GM23338 (cell line): ENCODE measurements around the gene DDX25.
A peak's percentile ranks its signal among the peaks of the same experiment; 100 is the strongest.

Source experiments
- CREB1 ChIP-seq: fragments of 250-450 bp; sonication (Bioruptor Pico); IDR thresholded peaks from 2 replicates; pipeline ENCODE4 v1.5.0; 2020; ENCODE audit warnings: low read depth, mild to moderate bottlenecking, moderate library complexity
- CTCF ChIP-seq, 2 experiments: fragments of 200-600 bp in 1 of 2; sonication (generic) in 1 of 2; conservative IDR thresholded peaks; 2 replicates each; pipeline versions ENCODE4 v1.5.1 to v1.6.1; 2016 to 2017; ENCODE audit warnings: antibody characterized with exemption in 2 of 2, low read depth in 2 of 2, mild to moderate bottlenecking in 2 of 2, moderate library complexity in 1 of 2
- EZH2 ChIP-seq: fragments of 200-600 bp; sonication (generic); IDR thresholded peaks from one replicate; pipeline ENCODE4 v1.8.0; 2017; ENCODE audit warnings: antibody characterized with exemption, mild to moderate bottlenecking, low read depth; ENCODE audit not compliant: unreplicated experiment
- EZH2phosphoT487 ChIP-seq: fragments of 200-600 bp; sonication (generic); IDR thresholded peaks from one replicate; pipeline ENCODE4 v1.8.1; 2018; ENCODE audit warnings: antibody characterized with exemption; ENCODE audit not compliant: unreplicated experiment
- JUNB ChIP-seq: IDR thresholded peaks from one replicate; pipeline ENCODE4 v1.6.1; 2016; ENCODE audit warnings: antibody characterized with exemption; ENCODE audit not compliant: unreplicated experiment
- NANOG ChIP-seq: IDR thresholded peaks from 2 replicates; pipeline ENCODE4 v1.6.1; 2016; ENCODE audit warnings: antibody characterized with exemption, borderline replicate concordance
- POLR2AphosphoS5 ChIP-seq: IDR thresholded peaks from 2 replicates; pipeline ENCODE4 v1.6.1; 2016; ENCODE audit warnings: antibody characterized with exemption, low read depth
- REST ChIP-seq: IDR thresholded peaks from one replicate; pipeline ENCODE4 v1.6.1; 2018; ENCODE audit warnings: antibody characterized with exemption; ENCODE audit not compliant: unreplicated experiment
- STAT1 ChIP-seq: IDR thresholded peaks from one replicate; pipeline ENCODE4 v1.6.1; 2016; ENCODE audit warnings: antibody characterized with exemption; ENCODE audit not compliant: unreplicated experiment
- TF ChIP-seq, protein P1 (sequence below): IDR thresholded peaks from 2 replicates; pipeline ENCODE4 v1.6.1; 2016; ENCODE audit warnings: antibody characterized with exemption

DNA sequence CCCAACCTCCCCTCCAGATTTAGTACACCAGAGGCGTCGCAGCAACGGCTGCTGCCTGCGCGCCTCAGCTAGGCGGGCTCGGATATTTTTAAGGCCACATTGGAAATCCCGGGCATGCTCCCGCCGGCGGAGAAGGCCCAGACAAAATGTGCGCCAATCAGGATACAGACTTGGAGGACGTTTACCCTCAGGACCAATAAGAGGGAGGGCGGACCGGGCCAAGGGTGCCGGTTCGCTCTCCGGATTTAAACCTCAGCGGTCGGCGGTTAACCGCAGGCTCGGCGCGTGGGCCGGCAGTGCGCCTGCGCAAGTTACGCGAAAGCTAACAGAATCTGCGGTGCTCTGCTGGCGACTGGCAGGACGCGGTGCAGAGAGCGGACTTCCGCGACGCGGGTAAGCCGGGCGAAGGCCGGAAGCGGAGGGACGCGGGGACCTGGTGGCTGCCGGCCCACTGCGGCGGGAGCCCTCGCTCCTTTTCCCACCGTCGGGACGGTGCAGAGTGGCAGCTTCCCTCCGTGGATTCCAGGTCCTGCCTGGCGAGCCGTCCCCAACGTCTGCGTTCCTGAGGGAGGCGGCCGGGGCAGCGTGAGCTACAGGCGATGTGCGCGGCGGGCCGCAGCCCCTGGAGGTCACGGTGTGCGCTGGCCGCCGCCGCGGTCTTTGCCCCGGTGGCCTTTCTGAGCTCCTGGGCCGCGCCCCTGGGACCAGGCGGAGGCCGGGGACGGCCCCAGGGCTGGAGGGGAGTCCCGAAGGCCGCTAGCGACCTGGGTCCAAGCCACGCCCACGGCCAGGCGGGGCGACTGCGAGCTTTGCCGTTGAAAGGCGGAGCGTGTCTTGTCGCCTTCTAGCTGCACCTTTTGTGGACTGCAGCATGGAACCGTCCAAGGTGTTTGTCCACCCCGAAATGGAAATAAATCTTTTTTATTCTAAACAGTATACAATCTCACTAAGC is 16.7 kb upstream of the DDX25 start, which contains the start of gene HYLS1:
- TF ChIP-seq CTCF (conservative IDR thresholded peaks at IDR 0.05; ENCODE audit: low read depth in 2 of 2): peak in 1 of 2 experiments; percentile 33; a peak in 2 of 4 replicates
- TF ChIP-seq POLR2AphosphoS5: peak; percentile 77
- no peak for TF ChIP-seq EZH2
- TF ChIP-seq EZH2phosphoT487: no peak
- no peak for TF ChIP-seq REST
- TF ChIP-seq CREB1 (CRISPR knock-in tag): peak; percentile 61; the same call in 1 of the 2 replicates
- no peak for TF ChIP-seq NANOG
- TF ChIP-seq, protein P1, sequence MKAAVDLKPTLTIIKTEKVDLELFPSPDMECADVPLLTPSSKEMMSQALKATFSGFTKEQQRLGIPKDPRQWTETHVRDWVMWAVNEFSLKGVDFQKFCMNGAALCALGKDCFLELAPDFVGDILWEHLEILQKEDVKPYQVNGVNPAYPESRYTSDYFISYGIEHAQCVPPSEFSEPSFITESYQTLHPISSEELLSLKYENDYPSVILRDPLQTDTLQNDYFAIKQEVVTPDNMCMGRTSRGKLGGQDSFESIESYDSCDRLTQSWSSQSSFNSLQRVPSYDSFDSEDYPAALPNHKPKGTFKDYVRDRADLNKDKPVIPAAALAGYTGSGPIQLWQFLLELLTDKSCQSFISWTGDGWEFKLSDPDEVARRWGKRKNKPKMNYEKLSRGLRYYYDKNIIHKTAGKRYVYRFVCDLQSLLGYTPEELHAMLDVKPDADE: no peak
- TF ChIP-seq JUNB: no peak
- no peak for TF ChIP-seq STAT1
